Stimulated activated CD4-positive, alpha-beta T cell treated with anti-CD3 and anti-CD28 coated beads, Interleukin-15, amount 100 ng/mL, for 1 hour (primary cell): ENCODE measurements around the gene TTLL12.

Experiments used
- DNase-seq, 2 donors: peaks; one replicate each; pipeline ENCODE4 v3.0.0-alpha.2; 2020; ENCODE audit warnings: low read depth in 1 of 2, low spot score in 1 of 2

TTLL12 gene

GRCh38 chr22:43173976-43174720, 12.8 kb downstream of the TTLL12 start:
- DNase-seq: no peak

GRCh38 chr22:43173566-43173965, 13.4 kb downstream of the TTLL12 start:
- no peak for DNase-seq

- DNase-seq: no peak
These were observed 14.7 kb downstream of the TTLL12 start for GRCh38 chr22:43172191-43172590.

- DNase-seq: no peak
These were observed 15.3 kb downstream of the TTLL12 start for GRCh38 chr22:43171607-43172006.

GRCh38 chr22:43171019-43171491, 15.9 kb downstream of the TTLL12 start:
- DNase-seq: no peak

GRCh38 chr22:43170131-43170480, 16.8 kb downstream of the TTLL12 start:
- no peak for DNase-seq

- DNase-seq: no peak
These were observed 17.4 kb downstream of the TTLL12 start for GRCh38 chr22:43169310-43170130.

GRCh38 chr22:43168471-43169309, 18.2 kb downstream of the TTLL12 start:
- no peak for DNase-seq

GRCh38 chr22:43167001-43167589, 19.8 kb downstream of the TTLL12 start:
- DNase-seq: no peak

GRCh38 chr22:43166132-43166930, 20.6 kb downstream of the TTLL12 start:
- no peak for DNase-seq

GRCh38 chr22:43164636-43165035, 22.3 kb downstream of the TTLL12 start:
- DNase-seq: no peak

GRCh38 chr22:43163241-43163795, 23.6 kb downstream of the TTLL12 start:
- no peak for DNase-seq

DNA sequence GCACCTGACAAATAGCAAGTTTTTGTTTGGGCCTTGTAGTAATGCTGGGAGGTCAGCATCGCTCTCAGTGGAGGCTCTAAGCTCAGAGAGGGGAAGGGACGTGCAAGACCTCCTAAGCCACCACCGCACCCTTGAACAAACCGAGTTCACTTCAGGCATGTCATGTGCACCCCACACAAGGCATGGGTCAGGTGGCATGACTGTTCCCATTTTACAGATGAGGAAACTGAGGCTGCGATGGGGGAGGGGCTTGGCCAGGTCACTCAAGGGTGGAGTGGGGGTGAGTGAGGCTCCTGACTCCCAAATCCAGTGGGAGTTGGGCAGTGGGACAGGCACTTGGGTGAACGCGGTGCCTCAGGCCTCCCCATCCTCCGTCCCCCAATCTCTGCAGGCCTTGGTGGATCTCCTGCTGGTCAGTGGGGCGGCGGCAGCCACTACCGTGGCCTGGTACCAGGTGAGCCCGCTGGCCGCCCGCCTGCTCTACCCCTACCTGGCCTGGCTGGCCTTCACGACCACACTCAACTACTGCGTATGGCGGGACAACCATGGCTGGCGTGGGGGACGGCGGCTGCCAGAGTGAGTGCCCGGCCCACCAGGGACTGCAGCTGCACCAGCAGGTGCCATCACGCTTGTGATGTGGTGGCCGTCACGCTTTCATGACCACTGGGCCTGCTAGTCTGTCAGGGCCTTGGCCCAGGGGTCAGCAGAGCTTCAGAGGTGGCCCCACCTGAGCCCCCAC, 24.4 kb downstream of the TTLL12 start:
- no peak for DNase-seq

GRCh38 chr22:43160497-43161126, 26.3 kb downstream of the TTLL12 start:
- DNase-seq: no peak

GRCh38 chr22:43159484-43160178, 27.3 kb downstream of the TTLL12 start:
- no peak for DNase-seq

DNA sequence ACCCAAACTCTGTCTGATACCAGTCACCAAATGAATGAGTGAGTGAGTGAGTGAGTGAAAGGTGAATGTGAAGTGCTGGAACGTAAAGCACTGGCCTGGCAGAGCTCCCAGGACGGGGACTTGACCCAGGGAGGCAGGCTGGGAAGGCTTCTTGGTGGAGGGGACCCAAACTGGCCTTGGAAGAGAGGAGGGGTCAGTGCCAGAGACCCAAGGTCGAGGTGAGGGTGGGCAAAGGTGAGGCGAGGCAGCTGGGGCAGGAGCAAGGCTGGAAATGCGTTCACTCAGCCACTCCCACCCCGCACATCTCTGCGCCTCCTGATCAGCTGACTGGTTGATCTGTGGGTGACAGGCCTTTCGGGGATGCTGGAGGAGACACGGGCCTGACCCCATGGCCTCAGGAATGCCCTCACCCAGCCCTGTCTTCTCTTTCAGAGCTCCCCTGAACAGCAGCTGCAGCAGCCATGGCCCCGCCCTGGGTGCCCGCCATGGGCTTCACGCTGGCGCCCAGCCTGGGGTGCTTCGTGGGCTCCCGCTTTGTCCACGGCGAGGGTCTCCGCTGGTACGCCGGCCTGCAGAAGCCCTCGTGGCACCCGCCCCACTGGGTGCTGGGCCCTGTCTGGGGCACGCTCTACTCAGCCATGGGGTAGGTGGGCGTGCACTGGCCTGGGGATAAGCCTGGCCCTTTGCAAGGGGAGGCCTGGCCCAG, 28.0 kb downstream of the TTLL12 start:
- no peak for DNase-seq

DNA sequence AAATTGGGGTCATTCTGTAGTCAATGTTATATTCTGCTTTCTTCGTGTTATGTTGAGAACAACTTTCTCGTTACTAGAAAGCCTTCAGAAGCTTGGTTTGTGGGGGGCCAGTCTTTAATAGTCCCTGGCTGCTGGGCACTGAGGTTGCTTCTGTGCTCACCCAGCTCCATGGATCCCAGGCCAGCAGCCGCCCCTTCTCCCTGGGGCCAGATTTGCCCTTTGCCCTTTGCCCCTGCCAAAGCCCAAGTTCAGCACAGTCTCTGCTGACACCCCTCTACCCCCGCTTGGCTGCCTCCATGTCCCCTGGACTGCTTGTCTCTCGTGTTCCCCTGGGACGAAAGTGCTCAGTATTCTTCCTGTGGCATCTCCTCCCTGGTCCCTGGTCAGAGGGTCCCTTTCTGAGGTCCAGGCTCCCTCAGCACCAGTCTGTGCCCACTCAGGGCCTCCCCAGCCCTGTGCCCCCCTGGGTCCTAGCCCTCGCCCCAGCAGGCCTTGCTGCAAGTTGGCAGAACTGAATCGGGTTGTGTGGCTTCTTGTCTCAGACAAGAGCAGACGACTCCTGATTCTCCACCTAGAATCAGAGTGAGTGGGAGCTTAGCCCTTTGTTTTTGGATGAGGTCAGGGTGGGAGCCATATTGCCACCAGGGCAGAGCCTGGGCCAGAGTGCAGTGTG, 28.9 kb downstream of the TTLL12 start:
- no peak for DNase-seq
